Tibial nerve (tissue), 3 donors: Measurements from ENCODE around the gene LIPN.

Experiments used
- CTCF ChIP-seq, 5 experiments: fragments of 200-600 bp in 3 of 5; fragments of 450-650 bp in 2 of 5; sonication (generic) in 3 of 5; IDR thresholded peaks; one replicate each; pipeline ENCODE4 v1.5.1; 2016 to 2019; ENCODE audit warnings: antibody characterized with exemption in 5 of 5, mild to moderate bottlenecking in 3 of 5, moderate library complexity in 2 of 5
- POLR2A ChIP-seq, 2 donors: fragments of 450-650 bp; IDR thresholded peaks; one replicate each; pipeline ENCODE4 v1.6.1; 2017; ENCODE audit warnings: antibody characterized with exemption in 2 of 2, mild to moderate bottlenecking in 2 of 2, moderate library complexity in 2 of 2

- TF ChIP-seq CTCF (IDR thresholded peaks at IDR 0.05) (no peak), POLR2A (IDR thresholded peaks at IDR 0.05) (no peak)
Measured at GRCh38 chr10:88794731-88795130, 34.9 kb downstream of the LIPN start.
